H1 (cell line): ENCODE data around the gene C19orf67. TPM values are rescaled to one million over a fixed set of nuclear protein-coding genes. Genes with fewer than 3 reads are reported as not detected.

Source experiments
- CTCF ChIA-PET: fragments of 300-600 bp; sonication (Branson Sonifier 250); formaldehyde crosslinking; loops from one replicate; lab custom pipeline; 2021; ENCODE audit not compliant: partially characterized antibody; lab: Charles Lee
- POLR2A ChIA-PET: fragments of 300-600 bp; sonication (Branson Sonifier 250); formaldehyde crosslinking; loops from one replicate; lab custom pipeline; 2021; ENCODE audit warnings: inconsistent platforms; ENCODE audit not compliant: partially characterized antibody; lab: Charles Lee
- DNase-seq, 2 experiments: peaks; one replicate each; pipeline versions ENCODE4 v3.0.0 to v3.0.0-alpha.2; 2010 to 2022; ENCODE audit warnings: low spot score in 2 of 2, low read depth in 1 of 2, mixed read lengths in 1 of 2
- FAIRE-seq: peaks from 2 replicates; lab custom pipeline; 2011; peaks lifted over from hg19 to GRCh38; lab: Jason Lieb, UNC
- H2AFZ ChIP-seq: 2 replicates; pipeline ENCODE4 v1.8.1; 2012; ENCODE audit warnings: low read length, inconsistent platforms
- H2AK5ac ChIP-seq: 2 replicates; pipeline ENCODE4 v1.6.1; 2013; ENCODE audit warnings: low read depth, low read length
- H2BK120ac ChIP-seq: replicated peaks from 2 replicates; pipeline ENCODE3; 2013; ENCODE audit warnings: low read depth, low read length, inconsistent platforms
- H2BK12ac ChIP-seq: 2 replicates; pipeline ENCODE4 v1.6.1; 2013; ENCODE audit warnings: low read depth, low read length
- H2BK15ac ChIP-seq: 2 replicates; pipeline ENCODE4 v1.6.1; 2013; ENCODE audit warnings: low read length
- H2BK20ac ChIP-seq: 2 replicates; pipeline ENCODE4 v1.6.1; 2013; ENCODE audit warnings: low read length
- H2BK5ac ChIP-seq: 2 replicates; pipeline ENCODE4 v1.6.1; 2013; ENCODE audit warnings: low read depth, low read length
- H3K14ac ChIP-seq: 2 replicates; pipeline ENCODE4 v1.6.1; 2013; ENCODE audit warnings: inconsistent platforms; ENCODE audit not compliant: insufficient read length
- H3K18ac ChIP-seq: 2 replicates; pipeline ENCODE4 v1.6.1; 2013; ENCODE audit warnings: low read length; ENCODE audit errors: extremely low read depth
- H3K23ac ChIP-seq: 2 replicates; pipeline ENCODE4 v1.6.1; 2013; ENCODE audit warnings: inconsistent platforms; ENCODE audit not compliant: insufficient read length
- H3K23me2 ChIP-seq: 2 replicates; pipeline ENCODE4 v1.6.1; 2013; ENCODE audit warnings: low read depth, low read length
- H3K27ac ChIP-seq: 2 replicates; pipeline ENCODE4 v1.6.1; 2011; ENCODE audit warnings: low read depth, low read length, inconsistent platforms
- H3K27me3 ChIP-seq, 4 experiments: replicated peaks in 1 of 4; 1 replicate in 1 of 4; 2 replicates in 3 of 4; pipeline versions ENCODE4 v1.6.1 to v1.8.1; 2011 to 2013; ENCODE audit warnings: low read length in 3 of 4, mild to moderate bottlenecking in 3 of 4, inconsistent platforms in 2 of 4, mixed read lengths in 2 of 4, moderate library complexity in 1 of 4; ENCODE audit not compliant: control insufficient read depth in 3 of 4, insufficient read depth in 3 of 4; ENCODE audit errors: extremely low read depth in 1 of 4
- H3K36me3 ChIP-seq, 4 experiments: 2 replicates each; pipeline versions ENCODE4 v1.6.1 to v1.8.1; 2011 to 2013; ENCODE audit warnings: mild to moderate bottlenecking in 4 of 4, low read length in 3 of 4, moderate library complexity in 2 of 4, control low read depth in 1 of 4, inconsistent platforms in 1 of 4; ENCODE audit not compliant: insufficient read depth in 4 of 4, control insufficient read depth in 2 of 4
- H3K4ac ChIP-seq: replicated peaks from 2 replicates; pipeline ENCODE3; 2013; ENCODE audit warnings: low read length, low read depth, mixed read lengths, inconsistent platforms; ENCODE audit not compliant: insufficient read length
- H3K4me1 ChIP-seq, 4 experiments: replicated peaks in 1 of 4; 1 replicate in 1 of 4; 2 replicates in 3 of 4; pipeline versions ENCODE4 v1.6.1 to v1.8.1; 2011 to 2013; ENCODE audit warnings: low read length in 3 of 4, inconsistent platforms in 2 of 4, mixed read lengths in 1 of 4; ENCODE audit not compliant: insufficient read depth in 4 of 4, control insufficient read depth in 3 of 4
- H3K4me2 ChIP-seq, 2 experiments: 2 replicates each; pipeline versions ENCODE4 v1.6.1 to v1.8.1; 2011 to 2013; ENCODE audit warnings: low read depth in 2 of 2, low read length in 2 of 2, control low read depth in 1 of 2, inconsistent platforms in 1 of 2, mild to moderate bottlenecking in 1 of 2; ENCODE audit not compliant: insufficient read depth in 1 of 2
- H3K4me3 ChIP-seq, 4 experiments: fragments of 200-600, 300-600 bp in 1 of 4; sonication (generic), shearing (Covaris generic), sonication (Bioruptor Twin) in 1 of 4; 2 replicates each; pipeline versions ENCODE4 v1.5.1 to v1.8.1; 2011 to 2016; ENCODE audit warnings: low read length in 4 of 4, low read depth in 3 of 4, control low read depth in 2 of 4, inconsistent platforms in 2 of 4, mild to moderate bottlenecking in 2 of 4, mixed read lengths in 1 of 4, moderate library complexity in 1 of 4; ENCODE audit not compliant: insufficient read depth in 2 of 4; ENCODE audit errors: extremely low read depth in 1 of 4
- H3K56ac ChIP-seq: replicated peaks from 2 replicates; pipeline ENCODE3; 2013; ENCODE audit warnings: low read depth, mild to moderate bottlenecking, mixed read lengths, low read length, inconsistent platforms; ENCODE audit not compliant: insufficient read length
- H3K79me1 ChIP-seq: 2 replicates; pipeline ENCODE4 v1.6.1; 2013; ENCODE audit warnings: low read depth, low read length, control low read depth
- H3K79me2 ChIP-seq, 2 experiments: 2 replicates each; pipeline versions ENCODE4 v1.6.1 to v1.8.1; 2012 to 2013; ENCODE audit warnings: low read length in 2 of 2, mild to moderate bottlenecking in 2 of 2, inconsistent platforms in 1 of 2; ENCODE audit not compliant: insufficient read depth in 2 of 2, control insufficient read depth in 1 of 2
- H3K9ac ChIP-seq, 4 experiments: replicated peaks in 1 of 4; 1 replicate in 1 of 4; 2 replicates in 3 of 4; pipeline versions ENCODE4 v1.6.1 to v1.8.1; 2011 to 2013; ENCODE audit warnings: low read depth in 3 of 4, low read length in 3 of 4, control low read depth in 2 of 4, mild to moderate bottlenecking in 2 of 4, moderate library complexity in 2 of 4, inconsistent platforms in 1 of 4; ENCODE audit errors: extremely low read depth in 1 of 4
- H3K9me3 ChIP-seq, 2 experiments: 2 replicates each; pipeline versions ENCODE4 v1.6.1 to v1.8.1; 2012 to 2013; ENCODE audit warnings: mild to moderate bottlenecking in 2 of 2, moderate library complexity in 2 of 2, control low read depth in 1 of 2, inconsistent platforms in 1 of 2, low read depth in 1 of 2, low read length in 1 of 2, mixed read lengths in 1 of 2; ENCODE audit not compliant: insufficient read depth in 2 of 2
- H4K20me1 ChIP-seq, 2 experiments: replicated peaks in 1 of 2; 2 replicates each; pipeline versions ENCODE3 to v1.8.1; 2011 to 2013; ENCODE audit warnings: inconsistent platforms in 2 of 2, low read length in 2 of 2, mild to moderate bottlenecking in 1 of 2; ENCODE audit not compliant: insufficient read depth in 2 of 2, control insufficient read depth in 1 of 2
- H4K5ac ChIP-seq: 2 replicates; pipeline ENCODE4 v1.6.1; 2013; ENCODE audit warnings: low read length, low read depth, mixed read lengths, inconsistent platforms; ENCODE audit not compliant: insufficient read length
- H4K8ac ChIP-seq: 2 replicates; pipeline ENCODE4 v1.8.0; 2013; ENCODE audit warnings: mild to moderate bottlenecking, moderate library complexity, low read length, inconsistent platforms; ENCODE audit not compliant: insufficient read depth; ENCODE audit errors: extremely low read depth
- H4K91ac ChIP-seq: replicated peaks from 2 replicates; pipeline ENCODE3; 2013; ENCODE audit warnings: low read length, mixed read lengths, inconsistent platforms; ENCODE audit not compliant: insufficient read length
- CREB1 ChIP-seq: IDR thresholded peaks from 2 replicates; pipeline ENCODE4 v1.6.1; 2012; ENCODE audit warnings: inconsistent platforms
- CTCF ChIP-seq, 3 experiments: IDR thresholded peaks; 1 replicate in 2 of 3; 2 replicates in 1 of 3; pipeline versions ENCODE4 v1.5.1 to v1.6.1; 2011; ENCODE audit warnings: low read length in 3 of 3, mild to moderate bottlenecking in 3 of 3, inconsistent platforms in 2 of 3, low read depth in 1 of 3, moderate library complexity in 1 of 3; ENCODE audit not compliant: insufficient read depth in 1 of 3; ENCODE audit errors: control extremely low read depth in 1 of 3
- GABPA ChIP-seq: IDR thresholded peaks from 2 replicates; pipeline ENCODE4 v1.6.1; 2011; ENCODE audit warnings: mild to moderate bottlenecking, low read length, moderate library complexity, borderline replicate concordance; ENCODE audit not compliant: insufficient read depth
- JUN ChIP-seq: IDR thresholded peaks from 2 replicates; pipeline ENCODE4 v1.6.1; 2011; ENCODE audit warnings: low read depth, mild to moderate bottlenecking, improper control_type of control experiment, low read length
- MAX ChIP-seq: IDR thresholded peaks from 2 replicates; pipeline ENCODE4 v1.6.1; 2012; ENCODE audit warnings: inconsistent platforms
- RAD21 ChIP-seq, 2 experiments: IDR thresholded peaks in 1 of 2; conservative IDR thresholded peaks in 1 of 2; 2 replicates each; pipeline ENCODE4 v1.6.1; 2011; ENCODE audit warnings: low read depth in 2 of 2, low read length in 2 of 2, improper control_type of control experiment in 1 of 2, inconsistent platforms in 1 of 2, mild to moderate bottlenecking in 1 of 2, moderate library complexity in 1 of 2
- SUZ12 ChIP-seq: fragments of 200-600 bp; sonication (generic); IDR thresholded peaks from 2 replicates; pipeline ENCODE4 v1.6.1; 2012; ENCODE audit warnings: mild to moderate bottlenecking, inconsistent platforms, low read length, moderate library complexity, mixed read lengths
- WGBS, 2 experiments: shearing (Covaris generic) in 1 of 2; methylation state at CpG; one replicate each; pipeline versions ENCODE4 v1.1.6 to v1.1.7; 2013 to 2015; ENCODE audit warnings: low lambda C conversion rate in 2 of 2, mixed read lengths in 2 of 2, inconsistent platforms in 1 of 2, low coverage in 1 of 2, missing lambda C conversion rate in 1 of 2; ENCODE audit not compliant: insufficient replicate concordance in 2 of 2, insufficient coverage in 1 of 2, insufficient read length in 1 of 2; ENCODE audit errors: extremely low coverage in 1 of 2, missing lambda C conversion rate in 1 of 2; 5-methylcytosine and 5-hydroxymethylcytosine counted together
- polyA plus RNA-seq, 7 experiments: library from polyadenylated mRNA; depleted of rRNA in 3 of 7; stranded (reverse) in 5 of 7; unstranded in 2 of 7; fragments of >200 nt in 5 of 7; fragments of 200-250 nt in 2 of 7; gene quantifications; 1 replicate in 5 of 7; 2 replicates in 1 of 7; 4 replicates in 1 of 7; pipeline versions ENCODE4 v1.2.1 to v1.2.3, GENCODE V29; 2011 to 2013; ENCODE audit warnings: missing spikeins in 2 of 7, mixed read lengths in 2 of 7
- total RNA-seq: library from RNA; stranded (reverse); fragmentation: NEBNext Ultra II Directional; extraction: Animal tissue kit (Norgen Biotek cat#: 25700); gene quantifications from 2 replicates; pipeline ENCODE4 v1.2.1, GENCODE V29; 2021

C19orf67 gene
- total and polyA plus RNA-seq, 2 of the 8 experiments (the other 6 are each of a cell fraction or from before 2014, with no cell fraction given): 0.12 TPM; not detected in 1

GRCh38 chr19:14081797-14082674, 3.5 kb downstream of the C19orf67 start:
- Histone ChIP-seq H4K5ac (no peak overlapping the region), H3K23ac (no peak overlapping the region), H3K36me3 (no peaks in the 10 kb centered on the region), H4K20me1 (peaks cover 0 to 2% of the 10 kb centered on the region in 2 experiments)
- WGBS, 2 experiments: 68% methylated on average over 14 of the region's 24 CpGs; no CpG with 5 or more reads in 1 of the 2 experiments
- FAIRE-seq: no peak
- TF ChIP-seq SUZ12 (no peak), CTCF (IDR thresholded peaks at IDR 0.05; ENCODE audit: control extremely low read depth in 1 of 3, insufficient read depth in 1 of 3, low read depth in 1 of 3, low read length in 3 of 3) (no peak), JUN (no peak), RAD21 (IDR thresholded peaks at IDR 0.05 in 1 of 2, conservative IDR thresholded peaks at IDR 0.05 in 1 of 2; ENCODE audit: low read depth in 2 of 2, low read length in 2 of 2) (no peak), CREB1 (no peak), MAX (no peak), GABPA (no peak)
- TF ChIP-seq, all 59 proteins: peak for 0
- Histone ChIP-seq H3K56ac (no peak overlapping the region), H2AFZ (no peak overlapping the region), H3K27ac (no peak overlapping the region), H3K18ac (no peak overlapping the region), H3K4ac (no peak overlapping the region), H2BK20ac (no peak overlapping the region), H3K9ac (no peak overlapping the region; a peak in 1 of 7 replicates), H3K14ac (no peak overlapping the region), H3K4me1 (peaks cover 0 to 3% (median 0%) of the 10 kb centered on the region in 4 experiments; a peak in 1 of 7 replicates), H2AK5ac (no peak overlapping the region), H2BK12ac (no peak overlapping the region), H4K8ac (no peak overlapping the region), H3K9me3 (no peaks in the 10 kb centered on the region), H4K91ac (no peak overlapping the region), H2BK120ac (no peak overlapping the region), H3K79me2 (no peaks in the 10 kb centered on the region), H2BK15ac (no peak overlapping the region), H3K79me1 (no peaks in the 10 kb centered on the region), H3K4me2 (peak overlapping the region; percentile 72 to 78), H2BK5ac (no peak overlapping the region), H3K27me3 (peaks cover 0 to 4% (median 0%) of the 10 kb centered on the region in 4 experiments; a peak in 3 of 7 replicates), H3K23me2 (peaks cover 4% of the 10 kb centered on the region; the same call in 1 of the 2 replicates), H3K4me3 (peak overlapping the region; percentile 35 to 76 (median 47))
- POLR2A ChIA-PET: interaction anchor here (0.9 to 2.1 kb wide), 5 partner anchors 10 to 307 kb away, joined by 3 to 6 read pairs (median 3); a partner anchor contains a TSS
- CTCF ChIA-PET: interaction anchor here (0.6 to 11.2 kb wide), 10 partner anchors 10 to 267 kb away, joined by 3 to 75 read pairs (median 6); partner anchors contain the start of genes IL27RA, MISP3 and PALM3
- no peak for DNase-seq
